Liver (tissue), 9 donors: Measurements from ENCODE around the gene POMT2. TPM values are rescaled to one million over a fixed set of nuclear protein-coding genes. Genes with fewer than 3 reads are reported as not detected.

Experiments used
- DNase-seq: peaks from one replicate; pipeline ENCODE4 v3.0.0-alpha.2; 2017; ENCODE audit warnings: low spot score
- H3K27ac ChIP-seq, 2 donors: one replicate each; pipeline ENCODE4 v1.7.0; 2013; ENCODE audit warnings: inconsistent platforms in 2 of 2, low read length in 2 of 2, control low read depth in 1 of 2, low read depth in 1 of 2, mild to moderate bottlenecking in 1 of 2
- H3K27me3 ChIP-seq, 4 donors: one replicate each; pipeline versions ENCODE4 v1.6.1 to v1.7.0; 2013; ENCODE audit warnings: low read length in 3 of 4, inconsistent platforms in 1 of 4, mild to moderate bottlenecking in 1 of 4, moderate library complexity in 1 of 4; ENCODE audit not compliant: control insufficient read depth in 4 of 4, insufficient read depth in 4 of 4
- H3K36me3 ChIP-seq, 4 donors: one replicate each; pipeline versions ENCODE4 v1.6.1 to v1.7.0; 2013; ENCODE audit warnings: low read length in 3 of 4, mild to moderate bottlenecking in 3 of 4, low read depth in 1 of 4, moderate library complexity in 1 of 4; ENCODE audit not compliant: control insufficient read depth in 4 of 4, insufficient read depth in 3 of 4
- H3K4me1 ChIP-seq, 4 donors: one replicate each; pipeline versions ENCODE4 v1.6.1 to v1.7.0; 2013; ENCODE audit warnings: low read length in 3 of 4, mild to moderate bottlenecking in 3 of 4, moderate library complexity in 1 of 4; ENCODE audit not compliant: control insufficient read depth in 4 of 4, insufficient read depth in 4 of 4
- H3K4me3 ChIP-seq, 3 donors: one replicate each; pipeline versions ENCODE4 v1.6.1 to v1.7.0; 2013; ENCODE audit warnings: low read length in 3 of 3, control low read depth in 1 of 3, low read depth in 1 of 3, mild to moderate bottlenecking in 1 of 3
- H3K9ac ChIP-seq, 2 donors: one replicate each; pipeline ENCODE4 v1.7.0; 2013; ENCODE audit warnings: low read length in 2 of 2, mild to moderate bottlenecking in 2 of 2, moderate library complexity in 2 of 2, control low read depth in 1 of 2, low read depth in 1 of 2
- H3K9me3 ChIP-seq, 4 donors: one replicate each; pipeline versions ENCODE4 v1.6.1 to v1.7.0; 2013; ENCODE audit warnings: low read length in 3 of 4; ENCODE audit not compliant: control insufficient read depth in 4 of 4
- EGR1 ChIP-seq, 2 donors: IDR thresholded peaks; 2 replicates each; pipeline ENCODE4 v1.6.1; 2016 to 2018; ENCODE audit warnings: antibody characterized with exemption in 2 of 2, low read depth in 2 of 2
- FOXA1 ChIP-seq: IDR thresholded peaks from 2 replicates; pipeline ENCODE4 v1.6.1; 2016; ENCODE audit warnings: antibody characterized with exemption
- FOXA2 ChIP-seq: IDR thresholded peaks from 2 replicates; pipeline ENCODE4 v1.6.1; 2016; ENCODE audit warnings: antibody characterized with exemption
- GABPA ChIP-seq, 2 donors: IDR thresholded peaks in 1 of 2; conservative IDR thresholded peaks in 1 of 2; 2 replicates each; pipeline ENCODE4 v1.6.1; 2016; ENCODE audit warnings: antibody characterized with exemption in 2 of 2, mild to moderate bottlenecking in 1 of 2, moderate library complexity in 1 of 2
- HNF4A ChIP-seq, 2 donors: conservative IDR thresholded peaks; 2 replicates each; pipeline ENCODE4 v1.6.1; 2016; ENCODE audit warnings: antibody characterized with exemption in 2 of 2, mild to moderate bottlenecking in 2 of 2
- HNF4G ChIP-seq: IDR thresholded peaks from 2 replicates; pipeline ENCODE4 v1.6.1; 2016; ENCODE audit warnings: antibody characterized with exemption
- JUND ChIP-seq, 2 donors: IDR thresholded peaks; 2 replicates each; pipeline ENCODE4 v1.6.1; 2016; ENCODE audit warnings: antibody characterized with exemption in 2 of 2
- NR2F2 ChIP-seq: IDR thresholded peaks from 2 replicates; pipeline ENCODE4 v1.6.1; 2016; ENCODE audit warnings: antibody characterized with exemption
- RAD21 ChIP-seq, 2 donors: IDR thresholded peaks; 2 replicates each; pipeline ENCODE4 v1.6.1; 2016; ENCODE audit warnings: antibody characterized with exemption in 2 of 2, mild to moderate bottlenecking in 2 of 2
- RXRA ChIP-seq, 2 donors: IDR thresholded peaks; 2 replicates each; pipeline ENCODE4 v1.6.1; 2017 to 2018; ENCODE audit warnings: antibody characterized with exemption in 2 of 2, mild to moderate bottlenecking in 1 of 2
- SP1 ChIP-seq: IDR thresholded peaks from 2 replicates; pipeline ENCODE4 v1.6.1; 2018; ENCODE audit warnings: antibody characterized with exemption, mild to moderate bottlenecking
- TAF1 ChIP-seq: conservative IDR thresholded peaks from 2 replicates; pipeline ENCODE4 v1.6.1; 2016; ENCODE audit warnings: antibody characterized with exemption, mild to moderate bottlenecking
- YY1 ChIP-seq: IDR thresholded peaks from 2 replicates; pipeline ENCODE4 v1.6.1; 2016; ENCODE audit warnings: antibody characterized with exemption, mild to moderate bottlenecking
- WGBS: extraction: QIAGEN DNeasy Blood & Tissue Kit; methylation state at CpG from one replicate; pipeline ENCODE4 v1.1.7; 2013; 5-methylcytosine and 5-hydroxymethylcytosine counted together
- polyA plus RNA-seq, 2 donors: library from polyadenylated mRNA; stranded (reverse) in 1 of 2; unstranded in 1 of 2; fragments of 200-250 nt in 1 of 2; fragments of >200 nt in 1 of 2; fragmentation: Nextera tagmentation in 1 of 2; extraction: Ambion mirVana in 1 of 2; gene quantifications; one replicate each; pipeline versions ENCODE4 v1.2.1 to v1.2.3, GENCODE V29; 2013 to 2015
- total RNA-seq, 2 donors: library from RNA; depleted of rRNA; stranded (reverse); fragments of >200 nt; gene quantifications; one replicate each; pipeline ENCODE4 v1.2.3, GENCODE V29; 2014
- TF ChIP-seq, protein P1 (sequence below): IDR thresholded peaks from 2 replicates; pipeline ENCODE4 v1.6.1; 2016; ENCODE audit warnings: antibody characterized with exemption
- TF ChIP-seq, protein P2 (sequence below): fragments of 150-350 bp; IDR thresholded peaks from 2 replicates; pipeline ENCODE4 v1.5.1; 2017; ENCODE audit warnings: improper control_type of control experiment, low read depth, low read length; ENCODE audit not compliant: missing input control
- TF ChIP-seq, protein P3 (sequence below): IDR thresholded peaks from 2 replicates; pipeline ENCODE4 v1.6.1; 2016; ENCODE audit warnings: antibody characterized with exemption
- TF ChIP-seq, protein P4 (sequence below): IDR thresholded peaks from 2 replicates; pipeline ENCODE4 v1.6.1; 2016; ENCODE audit warnings: antibody characterized with exemption
- TF ChIP-seq, protein P5 (sequence below): IDR thresholded peaks from 2 replicates; pipeline ENCODE4 v1.6.1; 2016; ENCODE audit warnings: antibody characterized with exemption, mild to moderate bottlenecking
- donor health status: healthy.
- donor health status: healthy.
- donor health status: healthy.
- donor health status: healthy.
- donor health status: healthy.

POMT2 gene
- total and polyA plus RNA-seq, 4 donors = 4.8 to 13.1 (median 5.3) TPM

DNA sequence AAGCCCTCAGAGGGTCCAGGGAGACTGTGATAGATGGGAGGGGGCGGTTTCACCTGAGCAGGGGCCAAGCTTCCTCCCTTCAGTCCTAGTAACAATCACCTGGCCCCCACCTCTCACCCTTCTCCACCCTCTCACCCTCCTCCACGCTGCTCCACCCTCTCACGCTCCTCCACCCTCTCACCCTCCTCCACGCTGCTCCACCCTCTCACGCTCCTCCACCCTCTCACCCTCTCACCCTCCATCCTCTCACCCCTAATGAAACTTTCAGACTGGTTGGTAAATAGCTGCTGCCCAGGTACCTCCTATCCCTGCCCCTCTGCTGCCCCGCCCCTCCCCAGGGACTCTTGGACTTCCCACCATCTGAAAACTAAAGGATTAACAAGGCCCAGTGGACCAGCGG is 83.9 kb downstream of the POMT2 start:
- Histone ChIP-seq H3K27ac (no peak overlapping the region), H3K36me3 (no peaks in the 10 kb centered on the region), H3K9me3 (no peaks in the 10 kb centered on the region), H3K9ac (no peak overlapping the region), H3K4me3 (no peak overlapping the region), H3K4me1 (no peaks in the 10 kb centered on the region), H3K27me3 (no peaks in the 10 kb centered on the region)
- 73% methylated on average over 7 of the region's 7 CpGs for WGBS
- TF ChIP-seq HNF4A (conservative IDR thresholded peaks at IDR 0.05) (no peak), JUND (IDR thresholded peaks at IDR 0.05) (no peak), YY1 (no peak), FOXA1 (no peak), SP1 (no peak), HNF4G (no peak), RXRA (IDR thresholded peaks at IDR 0.05) (no peak), EGR1 (IDR thresholded peaks at IDR 0.05; ENCODE audit: low read depth in 2 of 2) (no peak), NR2F2 (no peak), FOXA2 (no peak), GABPA (IDR thresholded peaks at IDR 0.05 in 1 of 2, conservative IDR thresholded peaks at IDR 0.05 in 1 of 2) (no peak), TAF1 (no peak), RAD21 (IDR thresholded peaks at IDR 0.05) (no peak)
- TF ChIP-seq, protein P1, sequence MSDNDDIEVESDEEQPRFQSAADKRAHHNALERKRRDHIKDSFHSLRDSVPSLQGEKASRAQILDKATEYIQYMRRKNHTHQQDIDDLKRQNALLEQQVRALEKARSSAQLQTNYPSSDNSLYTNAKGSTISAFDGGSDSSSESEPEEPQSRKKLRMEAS = no peak
- TF ChIP-seq, protein P2, sequence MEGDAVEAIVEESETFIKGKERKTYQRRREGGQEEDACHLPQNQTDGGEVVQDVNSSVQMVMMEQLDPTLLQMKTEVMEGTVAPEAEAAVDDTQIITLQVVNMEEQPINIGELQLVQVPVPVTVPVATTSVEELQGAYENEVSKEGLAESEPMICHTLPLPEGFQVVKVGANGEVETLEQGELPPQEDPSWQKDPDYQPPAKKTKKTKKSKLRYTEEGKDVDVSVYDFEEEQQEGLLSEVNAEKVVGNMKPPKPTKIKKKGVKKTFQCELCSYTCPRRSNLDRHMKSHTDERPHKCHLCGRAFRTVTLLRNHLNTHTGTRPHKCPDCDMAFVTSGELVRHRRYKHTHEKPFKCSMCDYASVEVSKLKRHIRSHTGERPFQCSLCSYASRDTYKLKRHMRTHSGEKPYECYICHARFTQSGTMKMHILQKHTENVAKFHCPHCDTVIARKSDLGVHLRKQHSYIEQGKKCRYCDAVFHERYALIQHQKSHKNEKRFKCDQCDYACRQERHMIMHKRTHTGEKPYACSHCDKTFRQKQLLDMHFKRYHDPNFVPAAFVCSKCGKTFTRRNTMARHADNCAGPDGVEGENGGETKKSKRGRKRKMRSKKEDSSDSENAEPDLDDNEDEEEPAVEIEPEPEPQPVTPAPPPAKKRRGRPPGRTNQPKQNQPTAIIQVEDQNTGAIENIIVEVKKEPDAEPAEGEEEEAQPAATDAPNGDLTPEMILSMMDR = no peak
- TF ChIP-seq, protein P3, sequence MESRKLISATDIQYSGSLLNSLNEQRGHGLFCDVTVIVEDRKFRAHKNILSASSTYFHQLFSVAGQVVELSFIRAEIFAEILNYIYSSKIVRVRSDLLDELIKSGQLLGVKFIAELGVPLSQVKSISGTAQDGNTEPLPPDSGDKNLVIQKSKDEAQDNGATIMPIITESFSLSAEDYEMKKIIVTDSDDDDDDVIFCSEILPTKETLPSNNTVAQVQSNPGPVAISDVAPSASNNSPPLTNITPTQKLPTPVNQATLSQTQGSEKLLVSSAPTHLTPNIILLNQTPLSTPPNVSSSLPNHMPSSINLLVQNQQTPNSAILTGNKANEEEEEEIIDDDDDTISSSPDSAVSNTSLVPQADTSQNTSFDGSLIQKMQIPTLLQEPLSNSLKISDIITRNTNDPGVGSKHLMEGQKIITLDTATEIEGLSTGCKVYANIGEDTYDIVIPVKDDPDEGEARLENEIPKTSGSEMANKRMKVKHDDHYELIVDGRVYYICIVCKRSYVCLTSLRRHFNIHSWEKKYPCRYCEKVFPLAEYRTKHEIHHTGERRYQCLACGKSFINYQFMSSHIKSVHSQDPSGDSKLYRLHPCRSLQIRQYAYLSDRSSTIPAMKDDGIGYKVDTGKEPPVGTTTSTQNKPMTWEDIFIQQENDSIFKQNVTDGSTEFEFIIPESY = no peak
- TF ChIP-seq, protein P4, sequence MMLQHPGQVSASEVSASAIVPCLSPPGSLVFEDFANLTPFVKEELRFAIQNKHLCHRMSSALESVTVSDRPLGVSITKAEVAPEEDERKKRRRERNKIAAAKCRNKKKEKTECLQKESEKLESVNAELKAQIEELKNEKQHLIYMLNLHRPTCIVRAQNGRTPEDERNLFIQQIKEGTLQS = no peak
- TF ChIP-seq, protein P5, sequence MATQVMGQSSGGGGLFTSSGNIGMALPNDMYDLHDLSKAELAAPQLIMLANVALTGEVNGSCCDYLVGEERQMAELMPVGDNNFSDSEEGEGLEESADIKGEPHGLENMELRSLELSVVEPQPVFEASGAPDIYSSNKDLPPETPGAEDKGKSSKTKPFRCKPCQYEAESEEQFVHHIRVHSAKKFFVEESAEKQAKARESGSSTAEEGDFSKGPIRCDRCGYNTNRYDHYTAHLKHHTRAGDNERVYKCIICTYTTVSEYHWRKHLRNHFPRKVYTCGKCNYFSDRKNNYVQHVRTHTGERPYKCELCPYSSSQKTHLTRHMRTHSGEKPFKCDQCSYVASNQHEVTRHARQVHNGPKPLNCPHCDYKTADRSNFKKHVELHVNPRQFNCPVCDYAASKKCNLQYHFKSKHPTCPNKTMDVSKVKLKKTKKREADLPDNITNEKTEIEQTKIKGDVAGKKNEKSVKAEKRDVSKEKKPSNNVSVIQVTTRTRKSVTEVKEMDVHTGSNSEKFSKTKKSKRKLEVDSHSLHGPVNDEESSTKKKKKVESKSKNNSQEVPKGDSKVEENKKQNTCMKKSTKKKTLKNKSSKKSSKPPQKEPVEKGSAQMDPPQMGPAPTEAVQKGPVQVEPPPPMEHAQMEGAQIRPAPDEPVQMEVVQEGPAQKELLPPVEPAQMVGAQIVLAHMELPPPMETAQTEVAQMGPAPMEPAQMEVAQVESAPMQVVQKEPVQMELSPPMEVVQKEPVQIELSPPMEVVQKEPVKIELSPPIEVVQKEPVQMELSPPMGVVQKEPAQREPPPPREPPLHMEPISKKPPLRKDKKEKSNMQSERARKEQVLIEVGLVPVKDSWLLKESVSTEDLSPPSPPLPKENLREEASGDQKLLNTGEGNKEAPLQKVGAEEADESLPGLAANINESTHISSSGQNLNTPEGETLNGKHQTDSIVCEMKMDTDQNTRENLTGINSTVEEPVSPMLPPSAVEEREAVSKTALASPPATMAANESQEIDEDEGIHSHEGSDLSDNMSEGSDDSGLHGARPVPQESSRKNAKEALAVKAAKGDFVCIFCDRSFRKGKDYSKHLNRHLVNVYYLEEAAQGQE = no peak
- DNase-seq = no peak
